Epithelial cell of proximal tubule (primary cell): ENCODE data around the gene SVOP. TPM values are rescaled to one million over a fixed set of nuclear protein-coding genes. Genes with fewer than 3 reads are reported as not detected.

Experiments used
- DNase-seq: peaks from one replicate; pipeline ENCODE4 v3.0.0-alpha.2; 2011; ENCODE audit warnings: low read depth
- H3K4me3 ChIP-seq: 2 replicates; pipeline ENCODE4 v1.5.1; 2011; ENCODE audit warnings: low read depth, mild to moderate bottlenecking, low read length
- CTCF ChIP-seq: conservative IDR thresholded peaks from 2 replicates; pipeline ENCODE4 v1.5.1; 2012; ENCODE audit warnings: low read depth, mild to moderate bottlenecking, low read length
- total RNA-seq: library from RNA; depleted of rRNA; stranded (reverse); fragments of >200 nt; gene quantifications from 2 replicates; pipeline ENCODE4 v1.2.3, GENCODE V29; 2015

The SVOP gene
- total RNA-seq, 1 donor from 2014 or later, result not detected

- H3K4me3 ChIP-seq, result no peak overlapping the region
- TF ChIP-seq CTCF, result no peak
- no peak for DNase-seq
These were observed 48.5 kb downstream of the SVOP start for GRCh38 chr12:108972358-108972757.

DNA sequence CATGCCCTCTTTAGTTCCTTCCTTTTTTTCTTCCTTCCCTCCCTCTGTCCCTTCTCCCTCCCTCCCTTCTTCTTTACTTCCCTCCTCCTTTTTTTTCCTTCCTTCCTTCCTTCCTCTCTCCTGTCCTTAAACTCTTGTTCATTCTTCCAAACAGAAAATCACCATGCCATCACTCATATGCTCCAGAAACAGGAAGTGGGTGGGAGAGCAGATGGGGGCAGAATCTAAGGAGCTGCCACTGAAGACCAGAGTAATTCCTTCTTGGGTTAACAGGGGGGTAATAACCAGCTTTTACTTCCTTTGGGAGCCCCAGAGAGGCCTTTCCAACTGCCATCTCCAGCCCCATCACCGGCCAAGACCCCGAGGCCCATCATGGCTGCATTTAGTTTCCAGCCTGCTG is 51.2 kb downstream of the SVOP start:
- TF ChIP-seq CTCF, result no peak
- H3K4me3 ChIP-seq, result no peak overlapping the region
- no peak for DNase-seq

DNA sequence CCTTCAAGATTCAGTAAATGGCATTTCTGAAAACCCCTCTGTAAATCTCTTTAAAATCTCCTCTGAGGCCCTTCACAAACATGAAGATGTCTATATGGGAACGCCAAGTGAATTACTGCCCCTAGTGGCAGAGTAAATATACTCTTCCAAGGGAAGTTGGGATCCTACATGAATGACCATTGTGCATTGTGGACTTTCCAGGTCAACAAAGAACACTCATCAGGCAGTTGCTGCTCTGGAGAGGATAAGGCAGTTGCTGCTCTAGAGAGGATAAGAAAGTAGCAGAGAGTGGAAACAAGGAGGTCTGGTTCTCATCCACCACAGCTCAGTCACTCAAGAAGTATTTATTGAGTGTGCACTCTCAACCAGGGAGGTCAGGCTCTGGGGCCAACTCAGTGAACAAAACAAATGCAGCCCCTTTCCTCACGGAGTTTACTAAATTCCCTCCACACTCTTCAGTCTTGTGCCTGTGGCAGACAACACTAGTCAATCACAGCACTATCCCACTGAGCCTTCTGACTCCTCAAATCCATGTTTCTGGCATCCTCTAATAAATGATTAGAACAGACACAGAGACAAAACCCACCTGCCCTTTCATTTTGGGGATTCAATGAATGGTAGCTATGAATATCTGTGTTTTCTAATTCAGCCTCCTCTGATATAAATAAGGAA is 52.9 kb downstream of the SVOP start:
- no peak for DNase-seq
- peak; percentile 62 for TF ChIP-seq CTCF
- H3K4me3 ChIP-seq, result no peak overlapping the region

DNA sequence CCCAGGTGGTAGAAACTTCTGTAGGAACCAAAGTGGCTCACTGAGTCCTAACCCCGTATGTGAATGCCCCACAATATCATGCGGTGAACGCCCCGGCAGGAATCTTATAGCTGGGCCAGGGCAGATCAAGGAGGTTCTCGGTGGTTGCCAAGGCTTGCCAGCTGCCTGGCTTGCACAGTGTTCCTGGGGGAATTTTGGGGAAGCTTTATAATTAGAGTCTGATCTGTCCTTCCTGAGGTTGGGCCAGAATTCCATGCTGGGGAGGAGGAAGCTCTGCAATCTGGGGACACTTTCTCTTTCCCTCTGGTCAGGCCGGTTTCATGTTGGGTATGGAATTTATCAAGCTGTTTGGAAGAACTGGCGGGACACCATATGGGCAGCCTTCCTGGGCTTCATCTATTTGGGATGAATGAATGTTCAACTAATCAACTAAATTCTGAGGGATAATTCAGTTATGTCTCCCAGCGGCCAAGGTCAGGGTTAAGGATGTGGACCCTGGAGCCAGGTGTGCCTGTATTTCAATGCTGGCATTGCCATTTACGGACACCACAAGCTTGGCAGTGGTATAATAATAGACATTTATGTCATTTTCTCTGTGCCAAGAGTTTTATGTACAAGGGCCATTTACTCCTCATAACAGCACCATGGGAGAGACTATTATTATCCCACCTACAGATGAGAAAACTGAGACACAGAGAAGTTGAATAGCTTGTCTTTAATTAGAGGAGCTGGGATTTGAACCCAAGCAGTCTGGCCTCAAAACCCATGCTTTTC is 54.3 kb downstream of the SVOP start:
- no peak overlapping the region for H3K4me3 ChIP-seq
- DNase-seq, result no peak
- TF ChIP-seq CTCF, result no peak

DNA sequence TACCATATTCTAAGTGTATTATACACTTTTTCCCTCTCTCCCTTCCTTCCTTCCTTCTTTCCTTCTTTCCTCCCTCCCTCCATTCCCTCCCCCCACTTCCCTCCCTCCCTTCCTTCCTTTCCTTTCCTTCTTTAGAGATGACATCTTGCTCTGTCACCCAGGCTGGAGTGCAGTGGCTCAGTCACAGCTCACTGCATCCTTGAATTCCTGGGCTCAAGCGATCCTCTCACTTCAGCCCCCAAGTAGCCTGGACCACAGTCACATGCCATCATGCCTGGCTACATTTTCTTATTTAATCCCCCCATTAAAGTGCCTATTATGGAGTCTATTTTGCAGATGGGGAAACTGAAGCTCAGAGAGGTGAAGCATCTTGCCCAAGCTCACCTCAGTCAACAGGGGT is 55.0 kb downstream of the SVOP start:
- H3K4me3 ChIP-seq, result no peak overlapping the region
- no peak for DNase-seq
- TF ChIP-seq CTCF, result no peak

- no peak for DNase-seq
- H3K4me3 ChIP-seq, result no peak overlapping the region
- no peak for TF ChIP-seq CTCF
These were observed 56.2 kb downstream of the SVOP start for GRCh38 chr12:108964371-108965352.
